ENCODE measurements around the gene TPRX1. TPM values are rescaled to one million over a fixed set of nuclear protein-coding genes. Genes with fewer than 3 reads are reported as not detected.
"Not testable (repeated sequence)": the region's sequence is repeated elsewhere in the genome, so short reads cannot be mapped to it uniquely, and the experiment has no call there.

TPRX1 gene
- total RNA-seq, 1 donor from 2014 or later, result not detected

DNA sequence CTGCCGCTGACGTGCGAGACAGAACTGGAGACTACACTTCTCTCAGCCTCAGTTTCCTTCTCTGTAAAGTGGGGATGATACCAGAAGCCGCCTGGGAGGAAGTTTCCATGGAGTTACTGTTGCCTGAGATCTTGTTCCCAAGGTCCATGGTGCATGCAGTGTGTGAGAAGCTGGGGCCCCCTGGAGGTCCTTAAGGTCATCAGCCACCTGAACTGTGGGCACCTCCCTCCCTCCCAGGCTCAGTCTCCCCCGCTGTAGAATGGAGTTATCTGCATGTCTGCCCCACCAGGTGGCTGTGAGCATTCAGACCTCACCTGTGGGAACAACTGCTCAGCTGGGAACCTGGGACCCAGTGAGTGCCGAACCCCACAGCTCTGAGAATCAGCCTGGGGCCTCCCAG, 20.0 kb upstream of the TPRX1 start:
- H3K4me1 Mint-ChIP-seq (ENCODE audit: unreplicated experiment), result peaks cover 5% of the 10 kb centered on the region
- H3K27ac Mint-ChIP-seq (ENCODE audit: unreplicated experiment), result no peak overlapping the region
- H3K4me3 Mint-ChIP-seq (ENCODE audit: unreplicated experiment), result no peak overlapping the region
- TF ChIP-seq, protein P1, sequence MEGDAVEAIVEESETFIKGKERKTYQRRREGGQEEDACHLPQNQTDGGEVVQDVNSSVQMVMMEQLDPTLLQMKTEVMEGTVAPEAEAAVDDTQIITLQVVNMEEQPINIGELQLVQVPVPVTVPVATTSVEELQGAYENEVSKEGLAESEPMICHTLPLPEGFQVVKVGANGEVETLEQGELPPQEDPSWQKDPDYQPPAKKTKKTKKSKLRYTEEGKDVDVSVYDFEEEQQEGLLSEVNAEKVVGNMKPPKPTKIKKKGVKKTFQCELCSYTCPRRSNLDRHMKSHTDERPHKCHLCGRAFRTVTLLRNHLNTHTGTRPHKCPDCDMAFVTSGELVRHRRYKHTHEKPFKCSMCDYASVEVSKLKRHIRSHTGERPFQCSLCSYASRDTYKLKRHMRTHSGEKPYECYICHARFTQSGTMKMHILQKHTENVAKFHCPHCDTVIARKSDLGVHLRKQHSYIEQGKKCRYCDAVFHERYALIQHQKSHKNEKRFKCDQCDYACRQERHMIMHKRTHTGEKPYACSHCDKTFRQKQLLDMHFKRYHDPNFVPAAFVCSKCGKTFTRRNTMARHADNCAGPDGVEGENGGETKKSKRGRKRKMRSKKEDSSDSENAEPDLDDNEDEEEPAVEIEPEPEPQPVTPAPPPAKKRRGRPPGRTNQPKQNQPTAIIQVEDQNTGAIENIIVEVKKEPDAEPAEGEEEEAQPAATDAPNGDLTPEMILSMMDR (IDR thresholded peaks at IDR 0.05; ENCODE audit: unreplicated experiment), result no peak
- no peaks in the 10 kb centered on the region for H3K9me3 Mint-ChIP-seq (ENCODE audit: unreplicated experiment)
- no peaks in the 10 kb centered on the region for H3K36me3 Mint-ChIP-seq (ENCODE audit: low read depth, unreplicated experiment)
- DNase-seq (ENCODE audit: low spot score), result no peak
- peaks cover 14% of the 10 kb centered on the region for H3K27me3 Mint-ChIP-seq (ENCODE audit: unreplicated experiment)

DNA sequence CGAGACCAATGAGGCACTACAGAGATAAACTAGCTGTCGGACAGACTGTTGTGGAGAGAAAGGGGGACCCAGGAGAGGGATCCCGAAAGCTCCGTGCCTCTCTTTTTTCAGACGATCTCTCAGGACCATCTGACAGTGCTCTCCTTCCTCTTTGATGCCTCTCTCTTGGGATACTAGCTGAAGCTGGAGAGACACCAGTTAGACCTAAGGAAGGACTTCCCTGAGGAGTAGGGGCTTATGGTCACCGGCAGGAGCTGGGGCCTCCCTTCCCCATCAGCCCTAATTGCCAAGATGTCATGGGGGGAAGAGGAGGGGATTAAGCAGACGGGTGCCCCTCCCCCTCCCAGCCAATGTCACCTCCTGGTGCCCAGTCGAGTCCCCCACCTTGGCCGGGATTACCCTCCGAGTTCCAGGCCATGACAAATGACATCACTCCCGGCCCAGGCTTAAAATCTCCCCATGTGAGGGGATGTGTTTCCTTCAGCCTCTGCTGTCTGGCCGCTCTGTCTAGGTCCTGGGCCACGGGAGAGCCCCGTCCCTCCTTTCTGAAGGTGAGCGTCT, 17.2 kb upstream of the TPRX1 start, which contains the start of gene CRX:
TSS of gene CRX (plus strand) at position 478 of the 561 bp plus-strand sequence. CDS start 12,507 bp downstream, outside the sequence.
- no peak within 1 kb of the TSS for H3K27ac Mint-ChIP-seq (ENCODE audit: unreplicated experiment)
- no peaks in the 10 kb centered on the region for H3K9me3 Mint-ChIP-seq (ENCODE audit: unreplicated experiment)
- H3K36me3 Mint-ChIP-seq (ENCODE audit: low read depth, unreplicated experiment), result no peaks in the 10 kb centered on the region
- H3K4me1 Mint-ChIP-seq (ENCODE audit: unreplicated experiment), result no peaks in the 10 kb centered on the region
- TF ChIP-seq, protein P1 (IDR thresholded peaks at IDR 0.05; ENCODE audit: unreplicated experiment), result no peak
- no peak within 1 kb of the TSS for H3K4me3 Mint-ChIP-seq (ENCODE audit: unreplicated experiment)
- no peak for DNase-seq (ENCODE audit: low spot score)
- peaks cover 18% of the 10 kb centered on the region for H3K27me3 Mint-ChIP-seq (ENCODE audit: unreplicated experiment)

DNA sequence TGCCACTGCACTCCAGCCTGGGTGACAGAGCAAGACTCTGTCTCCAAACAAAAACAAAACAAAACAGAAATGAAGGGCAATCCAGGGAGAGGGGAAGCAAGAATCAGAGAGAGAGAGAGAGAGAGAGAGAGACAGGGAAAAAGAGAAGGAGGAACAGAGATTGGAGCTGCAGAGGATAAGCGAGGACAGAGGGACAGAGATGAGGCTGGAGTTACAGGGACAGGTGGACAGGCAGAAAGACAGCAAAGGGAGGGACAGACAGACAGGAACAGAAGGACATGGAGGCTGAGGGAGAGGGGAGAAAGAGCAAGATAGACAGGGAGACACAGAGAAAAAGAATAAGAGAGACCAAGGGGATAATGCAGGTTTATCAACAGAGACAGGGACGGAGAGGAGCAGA, 16.1 kb upstream of the TPRX1 start:
- Mint-ChIP-seq H3K36me3 (ENCODE audit: low read depth, unreplicated experiment) (no peaks in the 10 kb centered on the region), H3K27me3 (ENCODE audit: unreplicated experiment) (peaks cover 17% of the 10 kb centered on the region), H3K4me3 (ENCODE audit: unreplicated experiment) (peak overlapping the region; percentile 17), H3K9me3 (ENCODE audit: unreplicated experiment) (no peaks in the 10 kb centered on the region), H3K4me1 (ENCODE audit: unreplicated experiment) (no peaks in the 10 kb centered on the region), H3K27ac (ENCODE audit: unreplicated experiment) (no peak overlapping the region)
- DNase-seq (ENCODE audit: low spot score), result no peak
- TF ChIP-seq, protein P1 (IDR thresholded peaks at IDR 0.05; ENCODE audit: unreplicated experiment), result no peak

DNA sequence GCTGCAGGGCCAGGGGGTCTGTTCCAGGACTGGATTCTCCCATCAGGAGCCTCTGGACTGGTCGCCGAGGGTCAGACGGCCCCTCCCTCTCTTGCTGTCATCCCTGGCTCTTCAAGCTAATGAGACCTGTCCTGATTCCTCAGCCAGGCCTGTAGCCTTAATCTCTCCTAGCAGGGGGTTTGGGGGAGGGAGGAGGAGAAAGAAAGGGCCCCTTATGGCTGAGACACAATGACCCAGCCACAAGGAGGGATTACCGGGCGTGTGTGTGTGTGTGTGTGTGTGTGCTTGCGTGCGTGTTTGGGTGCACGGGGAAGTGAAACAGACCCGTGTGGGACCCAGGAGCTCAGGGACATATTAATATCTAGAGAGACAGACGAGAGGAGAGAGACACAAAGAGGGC, 15.5 kb upstream of the TPRX1 start:
- H3K4me1 Mint-ChIP-seq (ENCODE audit: unreplicated experiment), result no peaks in the 10 kb centered on the region
- no peaks in the 10 kb centered on the region for H3K36me3 Mint-ChIP-seq (ENCODE audit: low read depth, unreplicated experiment)
- peaks cover 16% of the 10 kb centered on the region for H3K27me3 Mint-ChIP-seq (ENCODE audit: unreplicated experiment)
- peak overlapping the region; percentile 55 for H3K27ac Mint-ChIP-seq (ENCODE audit: unreplicated experiment)
- no peak for DNase-seq (ENCODE audit: low spot score)
- TF ChIP-seq, protein P1 (IDR thresholded peaks at IDR 0.05; ENCODE audit: unreplicated experiment), result no peak
- H3K9me3 Mint-ChIP-seq (ENCODE audit: unreplicated experiment), result no peaks in the 10 kb centered on the region
- peak overlapping the region; percentile 17 for H3K4me3 Mint-ChIP-seq (ENCODE audit: unreplicated experiment)

DNA sequence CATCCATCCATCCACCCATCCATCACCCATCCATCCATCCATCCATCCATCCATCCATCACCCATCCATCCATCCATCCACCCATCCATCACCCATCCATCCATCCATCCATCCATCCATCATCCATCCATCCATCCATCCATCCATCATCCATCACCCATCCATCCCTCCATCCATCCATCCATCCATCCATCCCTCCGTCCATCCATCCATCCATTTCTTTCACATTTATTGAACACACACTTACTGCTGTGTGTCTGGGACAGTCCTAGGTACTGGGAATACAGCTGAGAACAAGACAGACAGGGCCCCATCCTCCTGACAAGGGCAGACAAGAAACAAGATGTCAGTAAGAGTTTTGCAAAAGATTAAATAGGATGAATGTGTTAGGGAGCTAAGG, 13.9 kb upstream of the TPRX1 start:
- not testable (repeated sequence) for H3K36me3 Mint-ChIP-seq (ENCODE audit: low read depth, unreplicated experiment); H3K4me3 Mint-ChIP-seq (ENCODE audit: unreplicated experiment); H3K27ac Mint-ChIP-seq (ENCODE audit: unreplicated experiment); H3K4me1 Mint-ChIP-seq (ENCODE audit: unreplicated experiment); DNase-seq (ENCODE audit: low spot score); H3K9me3 Mint-ChIP-seq (ENCODE audit: unreplicated experiment)
- H3K27me3 Mint-ChIP-seq (ENCODE audit: unreplicated experiment), result peaks cover 16% of the 10 kb centered on the region

DNA sequence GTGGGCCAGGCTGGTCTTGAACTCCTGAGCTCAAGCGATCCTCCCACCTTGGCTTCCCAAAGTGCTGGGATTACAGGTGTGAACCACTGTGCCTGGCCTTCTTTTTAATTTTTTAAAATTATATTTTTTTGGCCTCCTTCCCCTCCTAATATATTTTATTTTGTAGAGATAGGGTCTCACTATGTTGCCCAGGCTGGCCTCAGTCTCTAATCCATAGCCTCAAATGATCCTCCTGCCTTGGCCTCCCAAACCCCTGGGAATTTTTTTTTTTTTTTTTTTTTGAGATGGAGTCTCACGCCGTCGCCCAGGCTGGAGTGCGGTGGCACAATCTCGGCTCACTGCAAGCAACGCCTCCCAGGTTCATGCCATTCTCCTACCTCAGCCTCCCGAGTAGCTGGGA, 11.9 kb upstream of the TPRX1 start:
- not testable (repeated sequence) for H3K9me3 Mint-ChIP-seq (ENCODE audit: unreplicated experiment); H3K27ac Mint-ChIP-seq (ENCODE audit: unreplicated experiment); H3K36me3 Mint-ChIP-seq (ENCODE audit: low read depth, unreplicated experiment); H3K4me1 Mint-ChIP-seq (ENCODE audit: unreplicated experiment); DNase-seq (ENCODE audit: low spot score); H3K4me3 Mint-ChIP-seq (ENCODE audit: unreplicated experiment)
- H3K27me3 Mint-ChIP-seq (ENCODE audit: unreplicated experiment), result peaks cover 11% of the 10 kb centered on the region
